Heart left ventricle (tissue), 16 donors: ENCODE data around the gene TTC39C. TPM values are rescaled to one million over a fixed set of nuclear protein-coding genes. Genes with fewer than 3 reads are reported as not detected.
"Not testable (repeated sequence)": the region's sequence is repeated elsewhere in the genome, so short reads cannot be mapped to it uniquely, and the experiment has no call there.

ENCODE experiments used
- ATAC-seq, 4 donors: fragments of 200-7000 bp; cut with Tn5 transposase; one replicate each; pipeline ENCODE4 v1.9.1; 2020 to 2022; ENCODE audit warnings: moderate library complexity in 4 of 4, mild to moderate bottlenecking in 3 of 4, moderate number of reproducible peaks in 1 of 4
- DNase-seq, 5 donors: peaks; one replicate each; pipeline ENCODE4 v3.0.0-alpha.2; 2020
- H3K27ac ChIP-seq, 12 donors: fragments of 200-600 bp; sonication (generic) in 4 of 12; one replicate each; pipeline versions ENCODE4 v1.5.0 to v1.8.0; 2016 to 2022; ENCODE audit warnings: mild to moderate bottlenecking in 2 of 12
- H3K27me3 ChIP-seq, 9 donors: fragments of 200-600 bp; sonication (generic) in 2 of 9; one replicate each; pipeline versions ENCODE4 v1.5.1 to v1.8.0; 2016 to 2022; ENCODE audit warnings: mild to moderate bottlenecking in 3 of 9
- H3K36me3 ChIP-seq, 9 donors: fragments of 200-600 bp; sonication (generic) in 2 of 9; one replicate each; pipeline versions ENCODE4 v1.5.0 to v1.8.0; 2018 to 2022; ENCODE audit warnings: mild to moderate bottlenecking in 2 of 9
- H3K4me1 ChIP-seq, 12 donors: fragments of 200-600 bp; sonication (generic) in 4 of 12; one replicate each; pipeline versions ENCODE4 v1.5.0 to v1.8.0; 2016 to 2022; ENCODE audit warnings: mild to moderate bottlenecking in 3 of 12
- H3K4me3 ChIP-seq, 12 donors: fragments of 200-600 bp; sonication (generic) in 4 of 12; one replicate each; pipeline versions ENCODE4 v1.5.0 to v1.8.0; 2017 to 2022; ENCODE audit warnings: mild to moderate bottlenecking in 9 of 12, moderate library complexity in 4 of 12
- H3K9me3 ChIP-seq, 12 donors: fragments of 200-600 bp; sonication (generic) in 4 of 12; one replicate each; pipeline versions ENCODE4 v1.5.0 to v1.8.0; 2016 to 2022; ENCODE audit warnings: mild to moderate bottlenecking in 1 of 12
- POLR2A ChIP-seq, 2 donors: fragments of 450-650 bp; IDR thresholded peaks; one replicate each; pipeline ENCODE4 v1.6.1; 2017; ENCODE audit warnings: antibody characterized with exemption in 2 of 2, mild to moderate bottlenecking in 2 of 2, moderate library complexity in 2 of 2
- WGBS, 4 donors: extraction: QIAGEN DNeasy Blood & Tissue Kit in 2 of 4; methylation state at CpG; one replicate each; pipeline versions ENCODE4 v1.1.5 to v1.1.7; 2013 to 2018; 5-methylcytosine and 5-hydroxymethylcytosine counted together
- intact Hi-C, 10 donors: fragments of 100-400 bp; cut with DNase I; formaldehyde crosslinking; loops; one replicate each; pipeline versions ENCODE4 v1.11.1 to v1.14.2; 2022
- polyA plus RNA-seq, 2 donors: library from polyadenylated mRNA; stranded (reverse); fragments of 200-250 nt; gene quantifications; one replicate each; pipeline ENCODE4 v1.2.3, GENCODE V29; 2013
- total RNA-seq, 9 donors: library from RNA; depleted of rRNA in 2 of 9; stranded (reverse); fragments of >200 nt in 2 of 9; fragmentation: NEBNext Ultra II Directional in 3 of 9; extraction: Animal tissue kit (Norgen Biotek cat#: 25700) in 3 of 9; gene quantifications; one replicate each; pipeline versions ENCODE4 v1.1.0 to v1.2.4, GENCODE V29; 2016 to 2023
- TF ChIP-seq, protein P1 (sequence below), 12 donors: fragments of 200-600 bp; sonication (generic) in 4 of 12; IDR thresholded peaks; one replicate each; pipeline versions ENCODE4 v1.5.0 to v1.8.0; 2018 to 2022; ENCODE audit warnings: antibody characterized with exemption in 12 of 12, mild to moderate bottlenecking in 5 of 12
- donor health status: ischemic (EF 13 %, LVEDD 7.1; RV severe dilation, severe dysfunction).
- donor health status: healthy with polysubstance abuse.
- donor health status: DM: no; HTN: yes; CAD: no.
- donor health status: DM: no; HTN: no; CAD: no.
- donor health status: ischemic (EF 25% LVEDD 6.9; RV normal size, moderate dysfunction).
- donor health status: ischemic (EF 25% LVEDD 5.7; RV mildly dilated, moderate dysfunction).
- donor health status: healthy.
- donor health status: DM: yes; HTN: yes; CAD: no.
- donor health status: ischemic (EF 35%, LVEDD 5.7; RV mildly dilated, moderate dysfunction).
- donor health status: nonischemic (EF 11% LVEDD 7.7; RV severe dilation, severe dysfunction).
- donor health status: DM: yes; HTN: yes; CAD: no.
- donor health status: PGD.
- donor health status: ischemic (EF 29% LVEDD 5.4; RV normal size, mild dysfunction).
- donor health status: nonischemic (EF 23%, LVEDD 6.1; RV moderate dilation, normal function).

TTC39C gene
- total and polyA plus RNA-seq, 11 donors: 2.3 to 12.8 (median 4.7) TPM

DNA sequence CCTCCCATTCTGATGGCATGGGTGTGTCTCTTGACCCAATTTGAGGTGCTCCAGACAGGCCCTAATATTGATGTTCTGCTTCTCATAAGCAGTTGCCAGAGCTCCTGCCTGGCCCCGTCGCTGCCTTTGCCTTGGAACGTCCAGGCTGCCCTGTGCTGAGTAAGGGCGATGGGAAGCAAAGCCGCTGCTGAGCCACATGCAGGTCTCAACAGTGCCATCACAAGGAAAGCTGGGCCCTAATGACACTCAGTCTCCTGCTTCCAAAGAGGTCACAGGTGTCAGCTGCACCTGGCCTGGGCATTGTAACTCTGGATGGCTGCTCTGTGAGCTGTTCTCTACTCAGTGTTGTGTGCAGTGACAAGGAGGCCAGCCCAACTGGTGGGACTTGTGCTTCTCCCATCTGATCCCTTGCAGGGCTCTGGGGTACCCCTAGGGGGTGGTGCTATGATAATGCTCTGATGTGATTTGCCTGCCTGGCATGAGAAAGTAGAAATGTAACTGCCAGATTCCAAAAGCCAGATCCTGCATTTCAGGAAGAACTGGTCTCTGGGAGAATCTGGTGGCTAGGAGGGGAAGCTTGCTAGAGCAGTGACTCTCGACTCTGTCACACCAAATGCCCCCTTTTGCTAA, 8.7 kb downstream of the TTC39C start:
- TF ChIP-seq, protein P1, sequence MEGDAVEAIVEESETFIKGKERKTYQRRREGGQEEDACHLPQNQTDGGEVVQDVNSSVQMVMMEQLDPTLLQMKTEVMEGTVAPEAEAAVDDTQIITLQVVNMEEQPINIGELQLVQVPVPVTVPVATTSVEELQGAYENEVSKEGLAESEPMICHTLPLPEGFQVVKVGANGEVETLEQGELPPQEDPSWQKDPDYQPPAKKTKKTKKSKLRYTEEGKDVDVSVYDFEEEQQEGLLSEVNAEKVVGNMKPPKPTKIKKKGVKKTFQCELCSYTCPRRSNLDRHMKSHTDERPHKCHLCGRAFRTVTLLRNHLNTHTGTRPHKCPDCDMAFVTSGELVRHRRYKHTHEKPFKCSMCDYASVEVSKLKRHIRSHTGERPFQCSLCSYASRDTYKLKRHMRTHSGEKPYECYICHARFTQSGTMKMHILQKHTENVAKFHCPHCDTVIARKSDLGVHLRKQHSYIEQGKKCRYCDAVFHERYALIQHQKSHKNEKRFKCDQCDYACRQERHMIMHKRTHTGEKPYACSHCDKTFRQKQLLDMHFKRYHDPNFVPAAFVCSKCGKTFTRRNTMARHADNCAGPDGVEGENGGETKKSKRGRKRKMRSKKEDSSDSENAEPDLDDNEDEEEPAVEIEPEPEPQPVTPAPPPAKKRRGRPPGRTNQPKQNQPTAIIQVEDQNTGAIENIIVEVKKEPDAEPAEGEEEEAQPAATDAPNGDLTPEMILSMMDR (IDR thresholded peaks at IDR 0.05): no peak
- TF ChIP-seq POLR2A (IDR thresholded peaks at IDR 0.05): no peak
- no peak for DNase-seq
- Histone ChIP-seq H3K4me1 (peaks cover 0 to 76% (median 0%) of the 10 kb centered on the region in 12 donors), H3K36me3 (peaks cover 0 to 12% (median 0%) of the 10 kb centered on the region in 9 donors), H3K27me3 (no peaks in the 10 kb centered on the region), H3K27ac (no peak overlapping the region), H3K9me3 (no peaks in the 10 kb centered on the region), H3K4me3 (no peak overlapping the region)
- intact Hi-C loops: loop anchor here in 3 of 10 donors (5.0 to 10.0 kb wide), 2 partner anchors 59 to 92 kb away; no protein-coding TSS in a partner anchor
- no peak for ATAC-seq
- WGBS, 4 donors: 91 to 99% (median 97%) methylated on average over 6 of the region's 6 CpGs

DNA sequence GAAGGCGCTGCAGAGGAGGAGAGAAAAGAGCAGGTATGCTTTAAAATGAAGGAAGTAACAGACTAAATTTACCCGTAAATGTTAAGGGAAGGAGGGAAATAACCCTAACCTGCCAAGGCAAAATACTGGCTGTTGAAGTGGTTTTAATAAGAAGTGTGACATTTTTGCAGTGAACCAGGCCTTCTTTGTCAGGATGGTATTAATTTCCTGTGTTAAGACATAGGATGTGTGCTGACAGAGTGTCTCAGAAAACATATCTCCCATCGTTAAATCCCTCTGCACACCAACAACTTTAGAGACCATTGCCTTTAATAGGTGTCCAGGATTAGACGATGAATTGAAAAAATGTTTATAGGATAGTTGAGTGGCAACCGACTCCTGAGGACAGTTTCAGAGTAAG, 9.9 kb downstream of the TTC39C start:
- peaks cover 0 to 12% (median 0%) of the 10 kb centered on the region in 9 donors for H3K36me3 ChIP-seq
- WGBS, 4 donors: 88 to 92% (median 90%) methylated on average over 5 of the region's 5 CpGs
- no peaks in the 10 kb centered on the region for H3K27me3 ChIP-seq
- TF ChIP-seq POLR2A (IDR thresholded peaks at IDR 0.05): no peak
- TF ChIP-seq, protein P1 (IDR thresholded peaks at IDR 0.05): no peak
- no peak overlapping the region for H3K27ac ChIP-seq
- no peak overlapping the region for H3K4me3 ChIP-seq
- H3K9me3 ChIP-seq: no peaks in the 10 kb centered on the region
- intact Hi-C loops: loop anchor here in 3 of 10 donors (5.0 to 10.0 kb wide), 2 partner anchors 58 to 90 kb away; no protein-coding TSS in a partner anchor
- no peak for DNase-seq
- ATAC-seq: no peak
- peaks cover 0 to 65% (median 0%) of the 10 kb centered on the region in 12 donors for H3K4me1 ChIP-seq

DNA sequence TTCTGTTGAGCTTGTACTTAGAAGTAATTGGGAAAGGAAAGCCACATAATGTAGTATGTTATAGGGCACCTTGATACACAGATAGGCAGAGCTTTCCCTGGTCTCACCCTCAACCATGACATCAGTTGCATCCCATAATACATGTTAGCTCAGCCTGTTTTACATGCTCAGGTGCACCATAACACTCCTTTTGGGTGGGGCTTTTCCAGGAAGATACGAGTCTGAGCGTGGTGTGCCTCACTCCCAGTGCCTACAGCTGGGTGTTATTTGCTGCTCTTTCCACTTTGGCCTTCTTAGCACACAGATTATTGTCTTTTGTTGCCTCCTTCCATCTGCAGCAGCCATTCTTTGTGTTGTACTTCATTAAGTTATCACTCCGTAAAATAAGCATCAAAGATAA, 11.9 kb downstream of the TTC39C start:
- intact Hi-C loops: loop anchor here in 2 of 10 donors (10.0 kb wide), 1 partner anchor 88 kb away; no protein-coding TSS in a partner anchor
- no peaks in the 10 kb centered on the region for H3K27me3 ChIP-seq
- ATAC-seq (no peak), DNase-seq (no peak)
- peak overlapping the region in 1 of 12 donors; percentile 42 for H3K27ac ChIP-seq
- peaks cover 0 to 46% (median 0%) of the 10 kb centered on the region in 12 donors for H3K4me1 ChIP-seq
- H3K4me3 ChIP-seq: no peak overlapping the region
- H3K9me3 ChIP-seq: no peaks in the 10 kb centered on the region
- no peak for TF ChIP-seq POLR2A (IDR thresholded peaks at IDR 0.05)
- 94 to 97% (median 95%) methylated on average over 3 of the region's 3 CpGs for WGBS, 4 donors
- peaks cover 0 to 12% (median 0%) of the 10 kb centered on the region in 9 donors for H3K36me3 ChIP-seq

DNA sequence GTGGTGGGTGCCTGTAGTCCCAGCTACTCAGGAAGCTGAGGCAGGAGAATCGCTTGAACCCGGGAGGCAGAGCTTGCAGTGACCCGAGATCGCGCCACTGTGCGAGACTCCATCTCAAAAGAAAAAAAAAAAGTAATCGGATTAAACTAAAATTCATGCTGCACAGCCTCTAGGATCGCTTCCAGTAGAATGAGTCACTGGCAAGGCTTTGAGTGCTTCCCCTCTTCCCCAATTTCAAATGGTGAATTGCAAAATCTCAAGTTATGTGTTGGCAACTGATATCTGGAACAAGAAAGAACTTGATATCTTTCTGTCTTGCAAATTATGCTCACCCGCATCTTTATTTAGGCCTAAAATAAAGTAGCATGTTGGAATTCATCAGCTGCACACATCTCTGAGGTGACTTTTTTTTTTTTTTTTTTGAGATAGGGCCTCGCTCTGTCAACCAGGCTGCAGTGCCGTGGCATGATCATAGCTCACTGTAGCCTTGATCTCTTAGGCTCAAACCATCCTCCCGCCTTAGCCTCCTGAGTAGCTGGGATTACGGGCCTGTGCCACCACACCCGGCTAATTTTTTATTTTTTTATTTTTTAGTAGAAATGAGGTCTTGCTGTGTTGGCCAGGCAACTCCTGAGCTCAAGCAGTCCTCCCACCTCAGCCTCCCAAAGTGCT, 12.7 kb downstream of the TTC39C start:
- ATAC-seq (peak in 2 of 4 donors; percentile 62 to 83), DNase-seq (peak in 3 of 5 donors; percentile 16 to 57 (median 52))
- Histone ChIP-seq H3K4me3 (peak overlapping the region in 1 of 12 donors; percentile 28), H3K9me3 (no peaks in the 10 kb centered on the region), H3K27me3 (no peaks in the 10 kb centered on the region), H3K4me1 (peaks cover 0 to 38% (median 0%) of the 10 kb centered on the region in 12 donors), H3K27ac (peak overlapping the region in 1 of 12 donors; percentile 42), H3K36me3 (peaks cover 0 to 11% (median 0%) of the 10 kb centered on the region in 9 donors)
- no peak for TF ChIP-seq POLR2A (IDR thresholded peaks at IDR 0.05)
- TF ChIP-seq, protein P1 (IDR thresholded peaks at IDR 0.05): no peak
- 80 to 85% (median 83%) methylated on average over 14 of the region's 14 CpGs for WGBS, 4 donors
- intact Hi-C loops: loop anchor here in 2 of 10 donors (10.0 kb wide), 1 partner anchor 88 kb away; no protein-coding TSS in a partner anchor

DNA sequence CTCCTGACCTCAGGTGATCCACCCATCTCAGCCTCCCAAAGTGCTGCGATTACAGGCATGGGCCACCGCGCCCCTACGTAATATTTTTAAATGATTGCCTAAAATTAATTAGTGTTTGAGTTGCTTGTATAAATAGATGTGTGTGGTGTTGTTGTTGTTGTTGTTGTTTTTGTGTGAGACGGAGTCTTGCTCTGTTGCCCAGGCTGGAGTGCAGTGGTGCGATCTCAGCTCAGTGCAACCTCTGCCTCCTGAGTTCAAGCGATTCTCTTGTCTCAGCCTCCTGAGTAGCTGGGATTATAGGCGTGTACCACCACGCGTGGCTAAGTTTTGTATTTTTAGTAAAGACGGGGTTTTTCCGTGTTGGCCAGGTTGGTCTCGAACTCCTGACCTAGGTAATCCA, 14.4 kb downstream of the TTC39C start:
- H3K4me3 ChIP-seq, H3K9me3 ChIP-seq, DNase-seq, H3K27ac ChIP-seq, H3K27me3 ChIP-seq, ATAC-seq, H3K36me3 ChIP-seq: not testable (repeated sequence)
- peaks cover 0 to 36% (median 0%) of the 10 kb centered on the region in 12 donors for H3K4me1 ChIP-seq
- intact Hi-C loops: loop anchor here in 2 of 10 donors (10.0 kb wide), 1 partner anchor 86 kb away; no protein-coding TSS in a partner anchor
- 96 to 97% (median 97%) methylated on average over 13 of the region's 13 CpGs for WGBS, 4 donors
